ENCODE results near the gene FOXE3. TPM values are rescaled to one million over a fixed set of nuclear protein-coding genes. Genes with fewer than 3 reads are reported as not detected.

The FOXE3 gene
- total RNA-seq, 1 donor, result not detected

GRCh38 chr1:47382399-47382983 lies 33.6 kb upstream of the FOXE3 start:
- no peak overlapping the region for H3K4me3 ChIP-seq (ENCODE audit: low read depth, low read length)
- no peak for DNase-seq (ENCODE audit: low read depth)
- no peak for TF ChIP-seq CTCF (IDR thresholded peaks at IDR 0.05; ENCODE audit: insufficient read depth, low read length)

- no peak for DNase-seq (ENCODE audit: low read depth)
- TF ChIP-seq CTCF (IDR thresholded peaks at IDR 0.05; ENCODE audit: insufficient read depth, low read length), result no peak
- no peak overlapping the region for H3K4me3 ChIP-seq (ENCODE audit: low read depth, low read length)
Observed at GRCh38 chr1:47384083-47384482, 32.0 kb upstream of the FOXE3 start.

GRCh38 chr1:47385020-47385419 lies 31.1 kb upstream of the FOXE3 start:
- no peak for TF ChIP-seq CTCF (IDR thresholded peaks at IDR 0.05; ENCODE audit: insufficient read depth, low read length)
- no peak overlapping the region for H3K4me3 ChIP-seq (ENCODE audit: low read depth, low read length)
- DNase-seq (ENCODE audit: low read depth), result no peak

- TF ChIP-seq CTCF (IDR thresholded peaks at IDR 0.05; ENCODE audit: insufficient read depth, low read length), result no peak
- no peak overlapping the region for H3K4me3 ChIP-seq (ENCODE audit: low read depth, low read length)
- DNase-seq (ENCODE audit: low read depth), result no peak
Observed at GRCh38 chr1:47386268-47386667, 29.8 kb upstream of the FOXE3 start.

- no peak for TF ChIP-seq CTCF (IDR thresholded peaks at IDR 0.05; ENCODE audit: insufficient read depth, low read length)
- H3K4me3 ChIP-seq (ENCODE audit: low read depth, low read length), result no peak overlapping the region
- peak; percentile 35 for DNase-seq (ENCODE audit: low read depth)
Observed at GRCh38 chr1:47388030-47388890, 27.8 kb upstream of the FOXE3 start.

GRCh38 chr1:47388891-47389238 lies 27.2 kb upstream of the FOXE3 start:
- DNase-seq (ENCODE audit: low read depth), result peak; percentile 72
- peak; percentile 89 for TF ChIP-seq CTCF (IDR thresholded peaks at IDR 0.05; ENCODE audit: insufficient read depth, low read length)
- no peak overlapping the region for H3K4me3 ChIP-seq (ENCODE audit: low read depth, low read length)
